H1 (cell line): Measurements from ENCODE around the gene CLPSL2. TPM values are rescaled to one million over a fixed set of nuclear protein-coding genes. Genes with fewer than 3 reads are reported as not detected.

Experiments used
- CTCF ChIA-PET: fragments of 300-600 bp; sonication (Branson Sonifier 250); formaldehyde crosslinking; loops from one replicate; lab custom pipeline; 2021; ENCODE audit not compliant: partially characterized antibody; lab: Charles Lee
- POLR2A ChIA-PET: fragments of 300-600 bp; sonication (Branson Sonifier 250); formaldehyde crosslinking; loops from one replicate; lab custom pipeline; 2021; ENCODE audit warnings: inconsistent platforms; ENCODE audit not compliant: partially characterized antibody; lab: Charles Lee
- DNase-seq, 2 experiments: peaks; one replicate each; pipeline versions ENCODE4 v3.0.0 to v3.0.0-alpha.2; 2010 to 2022; ENCODE audit warnings: low spot score in 2 of 2, low read depth in 1 of 2, mixed read lengths in 1 of 2
- FAIRE-seq: peaks from 2 replicates; lab custom pipeline; 2011; peaks lifted over from hg19 to GRCh38; lab: Jason Lieb, UNC
- H2AFZ ChIP-seq: 2 replicates; pipeline ENCODE4 v1.8.1; 2012; ENCODE audit warnings: low read length, inconsistent platforms
- H2AK5ac ChIP-seq: 2 replicates; pipeline ENCODE4 v1.6.1; 2013; ENCODE audit warnings: low read depth, low read length
- H2BK120ac ChIP-seq: replicated peaks from 2 replicates; pipeline ENCODE3; 2013; ENCODE audit warnings: low read depth, low read length, inconsistent platforms
- H2BK12ac ChIP-seq: 2 replicates; pipeline ENCODE4 v1.6.1; 2013; ENCODE audit warnings: low read depth, low read length
- H2BK15ac ChIP-seq: 2 replicates; pipeline ENCODE4 v1.6.1; 2013; ENCODE audit warnings: low read length
- H2BK20ac ChIP-seq: 2 replicates; pipeline ENCODE4 v1.6.1; 2013; ENCODE audit warnings: low read length
- H2BK5ac ChIP-seq: 2 replicates; pipeline ENCODE4 v1.6.1; 2013; ENCODE audit warnings: low read depth, low read length
- H3K14ac ChIP-seq: 2 replicates; pipeline ENCODE4 v1.6.1; 2013; ENCODE audit warnings: inconsistent platforms; ENCODE audit not compliant: insufficient read length
- H3K18ac ChIP-seq: 2 replicates; pipeline ENCODE4 v1.6.1; 2013; ENCODE audit warnings: low read length; ENCODE audit errors: extremely low read depth
- H3K23ac ChIP-seq: 2 replicates; pipeline ENCODE4 v1.6.1; 2013; ENCODE audit warnings: inconsistent platforms; ENCODE audit not compliant: insufficient read length
- H3K23me2 ChIP-seq: 2 replicates; pipeline ENCODE4 v1.6.1; 2013; ENCODE audit warnings: low read depth, low read length
- H3K27ac ChIP-seq: 2 replicates; pipeline ENCODE4 v1.6.1; 2011; ENCODE audit warnings: low read depth, low read length, inconsistent platforms
- H3K27me3 ChIP-seq, 4 experiments: replicated peaks in 1 of 4; 1 replicate in 1 of 4; 2 replicates in 3 of 4; pipeline versions ENCODE4 v1.6.1 to v1.8.1; 2011 to 2013; ENCODE audit warnings: low read length in 3 of 4, mild to moderate bottlenecking in 3 of 4, inconsistent platforms in 2 of 4, mixed read lengths in 2 of 4, moderate library complexity in 1 of 4; ENCODE audit not compliant: control insufficient read depth in 3 of 4, insufficient read depth in 3 of 4; ENCODE audit errors: extremely low read depth in 1 of 4
- H3K36me3 ChIP-seq, 4 experiments: 2 replicates each; pipeline versions ENCODE4 v1.6.1 to v1.8.1; 2011 to 2013; ENCODE audit warnings: mild to moderate bottlenecking in 4 of 4, low read length in 3 of 4, moderate library complexity in 2 of 4, control low read depth in 1 of 4, inconsistent platforms in 1 of 4; ENCODE audit not compliant: insufficient read depth in 4 of 4, control insufficient read depth in 2 of 4
- H3K4ac ChIP-seq: replicated peaks from 2 replicates; pipeline ENCODE3; 2013; ENCODE audit warnings: low read length, low read depth, mixed read lengths, inconsistent platforms; ENCODE audit not compliant: insufficient read length
- H3K4me1 ChIP-seq, 4 experiments: replicated peaks in 1 of 4; 1 replicate in 1 of 4; 2 replicates in 3 of 4; pipeline versions ENCODE4 v1.6.1 to v1.8.1; 2011 to 2013; ENCODE audit warnings: low read length in 3 of 4, inconsistent platforms in 2 of 4, mixed read lengths in 1 of 4; ENCODE audit not compliant: insufficient read depth in 4 of 4, control insufficient read depth in 3 of 4
- H3K4me2 ChIP-seq, 2 experiments: 2 replicates each; pipeline versions ENCODE4 v1.6.1 to v1.8.1; 2011 to 2013; ENCODE audit warnings: low read depth in 2 of 2, low read length in 2 of 2, control low read depth in 1 of 2, inconsistent platforms in 1 of 2, mild to moderate bottlenecking in 1 of 2; ENCODE audit not compliant: insufficient read depth in 1 of 2
- H3K4me3 ChIP-seq, 4 experiments: fragments of 200-600, 300-600 bp in 1 of 4; sonication (generic), shearing (Covaris generic), sonication (Bioruptor Twin) in 1 of 4; 2 replicates each; pipeline versions ENCODE4 v1.5.1 to v1.8.1; 2011 to 2016; ENCODE audit warnings: low read length in 4 of 4, low read depth in 3 of 4, control low read depth in 2 of 4, inconsistent platforms in 2 of 4, mild to moderate bottlenecking in 2 of 4, mixed read lengths in 1 of 4, moderate library complexity in 1 of 4; ENCODE audit not compliant: insufficient read depth in 2 of 4; ENCODE audit errors: extremely low read depth in 1 of 4
- H3K56ac ChIP-seq: replicated peaks from 2 replicates; pipeline ENCODE3; 2013; ENCODE audit warnings: low read depth, mild to moderate bottlenecking, mixed read lengths, low read length, inconsistent platforms; ENCODE audit not compliant: insufficient read length
- H3K79me1 ChIP-seq: 2 replicates; pipeline ENCODE4 v1.6.1; 2013; ENCODE audit warnings: low read depth, low read length, control low read depth
- H3K79me2 ChIP-seq, 2 experiments: 2 replicates each; pipeline versions ENCODE4 v1.6.1 to v1.8.1; 2012 to 2013; ENCODE audit warnings: low read length in 2 of 2, mild to moderate bottlenecking in 2 of 2, inconsistent platforms in 1 of 2; ENCODE audit not compliant: insufficient read depth in 2 of 2, control insufficient read depth in 1 of 2
- H3K9ac ChIP-seq, 4 experiments: replicated peaks in 1 of 4; 1 replicate in 1 of 4; 2 replicates in 3 of 4; pipeline versions ENCODE4 v1.6.1 to v1.8.1; 2011 to 2013; ENCODE audit warnings: low read depth in 3 of 4, low read length in 3 of 4, control low read depth in 2 of 4, mild to moderate bottlenecking in 2 of 4, moderate library complexity in 2 of 4, inconsistent platforms in 1 of 4; ENCODE audit errors: extremely low read depth in 1 of 4
- H3K9me3 ChIP-seq, 2 experiments: 2 replicates each; pipeline versions ENCODE4 v1.6.1 to v1.8.1; 2012 to 2013; ENCODE audit warnings: mild to moderate bottlenecking in 2 of 2, moderate library complexity in 2 of 2, control low read depth in 1 of 2, inconsistent platforms in 1 of 2, low read depth in 1 of 2, low read length in 1 of 2, mixed read lengths in 1 of 2; ENCODE audit not compliant: insufficient read depth in 2 of 2
- H4K20me1 ChIP-seq, 2 experiments: replicated peaks in 1 of 2; 2 replicates each; pipeline versions ENCODE3 to v1.8.1; 2011 to 2013; ENCODE audit warnings: inconsistent platforms in 2 of 2, low read length in 2 of 2, mild to moderate bottlenecking in 1 of 2; ENCODE audit not compliant: insufficient read depth in 2 of 2, control insufficient read depth in 1 of 2
- H4K5ac ChIP-seq: 2 replicates; pipeline ENCODE4 v1.6.1; 2013; ENCODE audit warnings: low read length, low read depth, mixed read lengths, inconsistent platforms; ENCODE audit not compliant: insufficient read length
- H4K8ac ChIP-seq: 2 replicates; pipeline ENCODE4 v1.8.0; 2013; ENCODE audit warnings: mild to moderate bottlenecking, moderate library complexity, low read length, inconsistent platforms; ENCODE audit not compliant: insufficient read depth; ENCODE audit errors: extremely low read depth
- H4K91ac ChIP-seq: replicated peaks from 2 replicates; pipeline ENCODE3; 2013; ENCODE audit warnings: low read length, mixed read lengths, inconsistent platforms; ENCODE audit not compliant: insufficient read length
- ATF3 ChIP-seq: IDR thresholded peaks from 2 replicates; pipeline ENCODE4 v1.6.1; 2011; ENCODE audit warnings: low read depth, mild to moderate bottlenecking, low read length; ENCODE audit not compliant: insufficient read depth
- KDM4A ChIP-seq: IDR thresholded peaks from one replicate; pipeline ENCODE4 v1.7.1; 2012; ENCODE audit warnings: low read depth, mild to moderate bottlenecking, moderate library complexity, low read length, inconsistent platforms; ENCODE audit not compliant: severe bottlenecking
- MAFK ChIP-seq: IDR thresholded peaks from 2 replicates; pipeline ENCODE4 v1.6.1; 2012; ENCODE audit warnings: low read depth, mild to moderate bottlenecking, improper control_type of control experiment, low read length
- NANOG ChIP-seq: IDR thresholded peaks from 2 replicates; pipeline ENCODE4 v1.6.1; 2011; ENCODE audit warnings: low read length, low read depth, mild to moderate bottlenecking, inconsistent platforms; ENCODE audit not compliant: insufficient read depth, poor library complexity, severe bottlenecking
- NRF1 ChIP-seq: IDR thresholded peaks from 2 replicates; pipeline ENCODE4 v1.6.1; 2011; ENCODE audit warnings: mild to moderate bottlenecking, low read depth, low read length, improper control_type of control experiment
- RAD21 ChIP-seq, 2 experiments: IDR thresholded peaks in 1 of 2; conservative IDR thresholded peaks in 1 of 2; 2 replicates each; pipeline ENCODE4 v1.6.1; 2011; ENCODE audit warnings: low read depth in 2 of 2, low read length in 2 of 2, improper control_type of control experiment in 1 of 2, inconsistent platforms in 1 of 2, mild to moderate bottlenecking in 1 of 2, moderate library complexity in 1 of 2
- SIN3A ChIP-seq, 2 experiments: IDR thresholded peaks in 1 of 2; conservative IDR thresholded peaks in 1 of 2; 2 replicates each; pipeline ENCODE4 v1.6.1; 2011 to 2012; ENCODE audit warnings: low read length in 2 of 2, improper control_type of control experiment in 1 of 2, low read depth in 1 of 2, mild to moderate bottlenecking in 1 of 2
- SIX5 ChIP-seq: IDR thresholded peaks from 2 replicates; pipeline ENCODE4 v1.6.1; 2011; ENCODE audit warnings: mild to moderate bottlenecking, low read depth, low read length
- SP1 ChIP-seq: IDR thresholded peaks from 2 replicates; pipeline ENCODE4 v1.6.1; 2011; ENCODE audit warnings: low read depth, low read length
- SRF ChIP-seq: IDR thresholded peaks from 2 replicates; pipeline ENCODE4 v1.6.1; 2011; ENCODE audit warnings: mild to moderate bottlenecking, low read depth, low read length, moderate library complexity
- YY1 ChIP-seq: IDR thresholded peaks from 2 replicates; pipeline ENCODE4 v1.6.1; 2011; ENCODE audit warnings: low read depth, mild to moderate bottlenecking, low read length
- WGBS, 2 experiments: shearing (Covaris generic) in 1 of 2; methylation state at CpG; one replicate each; pipeline versions ENCODE4 v1.1.6 to v1.1.7; 2013 to 2015; ENCODE audit warnings: low lambda C conversion rate in 2 of 2, mixed read lengths in 2 of 2, inconsistent platforms in 1 of 2, low coverage in 1 of 2, missing lambda C conversion rate in 1 of 2; ENCODE audit not compliant: insufficient replicate concordance in 2 of 2, insufficient coverage in 1 of 2, insufficient read length in 1 of 2; ENCODE audit errors: extremely low coverage in 1 of 2, missing lambda C conversion rate in 1 of 2; 5-methylcytosine and 5-hydroxymethylcytosine counted together
- polyA plus RNA-seq, 7 experiments: library from polyadenylated mRNA; depleted of rRNA in 3 of 7; stranded (reverse) in 5 of 7; unstranded in 2 of 7; fragments of >200 nt in 5 of 7; fragments of 200-250 nt in 2 of 7; gene quantifications; 1 replicate in 5 of 7; 2 replicates in 1 of 7; 4 replicates in 1 of 7; pipeline versions ENCODE4 v1.2.1 to v1.2.3, GENCODE V29; 2011 to 2013; ENCODE audit warnings: missing spikeins in 2 of 7, mixed read lengths in 2 of 7
- total RNA-seq: library from RNA; stranded (reverse); fragmentation: NEBNext Ultra II Directional; extraction: Animal tissue kit (Norgen Biotek cat#: 25700); gene quantifications from 2 replicates; pipeline ENCODE4 v1.2.1, GENCODE V29; 2021

Gene CLPSL2
- total and polyA plus RNA-seq, 2 of the 8 experiments (the other 6 are each of a cell fraction or from before 2014, with no cell fraction given) = 1.4 to 3.4 TPM

- H4K5ac ChIP-seq = no peak overlapping the region
- no peak overlapping the region for H4K8ac ChIP-seq
- H3K79me1 ChIP-seq = no peaks in the 10 kb centered on the region
- no peaks in the 10 kb centered on the region for H3K36me3 ChIP-seq
- H3K23me2 ChIP-seq = no peaks in the 10 kb centered on the region
- H3K79me2 ChIP-seq = no peaks in the 10 kb centered on the region
- ChIA-PET CTCF (interaction anchor here (1.3 to 10.6 kb wide), 2 partner anchors 11 to 12 kb away, joined by 3 to 137 read pairs; partner anchors contain the start of gene ARMC12), POLR2A (interaction anchor here (0.6 to 2.7 kb wide), 5 partner anchors 11 to 280 kb away, joined by 3 to 10 read pairs (median 3); no protein-coding TSS in a partner anchor)
- DNase-seq (no peak), FAIRE-seq (no peak)
- no peak overlapping the region for H3K23ac ChIP-seq
- no peak overlapping the region for H3K14ac ChIP-seq
- H2BK5ac ChIP-seq = no peak overlapping the region
- H2BK20ac ChIP-seq = no peak overlapping the region
- no peak overlapping the region for H3K4me3 ChIP-seq
- no peak overlapping the region for H3K4ac ChIP-seq
- TF ChIP-seq ATF3 (no peak), SP1 (no peak), NANOG (no peak), SIN3A (conservative IDR thresholded peaks at IDR 0.05 in 1 of 2, IDR thresholded peaks at IDR 0.05 in 1 of 2; ENCODE audit: low read depth in 1 of 2, low read length in 2 of 2) (no peak), YY1 (no peak), KDM4A (no peak), SRF (no peak), SIX5 (no peak), MAFK (no peak), NRF1 (no peak), RAD21 (IDR thresholded peaks at IDR 0.05 in 1 of 2, conservative IDR thresholded peaks at IDR 0.05 in 1 of 2; ENCODE audit: low read depth in 2 of 2, low read length in 2 of 2) (no peak)
- no peak overlapping the region for H2BK15ac ChIP-seq
- H4K91ac ChIP-seq = no peak overlapping the region
- H3K9ac ChIP-seq = no peak overlapping the region
- no peaks in the 10 kb centered on the region for H3K27me3 ChIP-seq
- 93% methylated on average over 4 of the region's 4 CpGs; no CpG with 5 or more reads in 1 of the 2 experiments for WGBS, 2 experiments
- peaks cover 3 to 18% (median 9%) of the 10 kb centered on the region in 4 experiments for H3K4me1 ChIP-seq
- H3K18ac ChIP-seq = no peak overlapping the region
- no peak overlapping the region for H3K27ac ChIP-seq
- H2AFZ ChIP-seq = no peak overlapping the region
- H2BK12ac ChIP-seq = no peak overlapping the region
- no peak overlapping the region for H2AK5ac ChIP-seq
- no peak overlapping the region for H2BK120ac ChIP-seq
- H3K9me3 ChIP-seq = no peaks in the 10 kb centered on the region; a peak in 1 of 4 replicates
- H3K4me2 ChIP-seq = no peak overlapping the region
- no peak overlapping the region for H3K56ac ChIP-seq
- H4K20me1 ChIP-seq = no peaks in the 10 kb centered on the region
Measured at GRCh38 chr6:35752330-35752729, 24.1 kb upstream of the CLPSL2 start.
